Mononuclear cell (primary cell): ENCODE measurements around the gene ZNF211. TPM values are rescaled to one million over a fixed set of nuclear protein-coding genes. Genes with fewer than 3 reads are reported as not detected.
A peak's percentile ranks its signal among the peaks of the same experiment; 100 is the strongest.

ENCODE experiments used
- H3K27me3 ChIP-seq: 2 replicates; pipeline ENCODE4 v1.6.0; 2011; ENCODE audit warnings: low read length, control low read depth; ENCODE audit not compliant: insufficient read depth
- H3K4me1 ChIP-seq: 2 replicates; pipeline ENCODE4 v1.5.1; 2011; ENCODE audit warnings: mild to moderate bottlenecking, low read length, control low read depth; ENCODE audit not compliant: insufficient read depth
- H3K4me3 ChIP-seq: 2 replicates; pipeline ENCODE4 v1.5.1; 2011; ENCODE audit warnings: mild to moderate bottlenecking, low read length, moderate library complexity
- H3K9me3 ChIP-seq: 2 replicates; pipeline ENCODE4 v1.5.1; 2011; ENCODE audit warnings: low read depth, mild to moderate bottlenecking, control low read depth, low read length
- total RNA-seq: library from RNA; depleted of rRNA; stranded (reverse); fragments of >200 nt; gene quantifications from one replicate; pipeline ENCODE4 v1.2.3, GENCODE V29; 2012

ZNF211 gene
- total RNA-seq, result 31.1 TPM

DNA sequence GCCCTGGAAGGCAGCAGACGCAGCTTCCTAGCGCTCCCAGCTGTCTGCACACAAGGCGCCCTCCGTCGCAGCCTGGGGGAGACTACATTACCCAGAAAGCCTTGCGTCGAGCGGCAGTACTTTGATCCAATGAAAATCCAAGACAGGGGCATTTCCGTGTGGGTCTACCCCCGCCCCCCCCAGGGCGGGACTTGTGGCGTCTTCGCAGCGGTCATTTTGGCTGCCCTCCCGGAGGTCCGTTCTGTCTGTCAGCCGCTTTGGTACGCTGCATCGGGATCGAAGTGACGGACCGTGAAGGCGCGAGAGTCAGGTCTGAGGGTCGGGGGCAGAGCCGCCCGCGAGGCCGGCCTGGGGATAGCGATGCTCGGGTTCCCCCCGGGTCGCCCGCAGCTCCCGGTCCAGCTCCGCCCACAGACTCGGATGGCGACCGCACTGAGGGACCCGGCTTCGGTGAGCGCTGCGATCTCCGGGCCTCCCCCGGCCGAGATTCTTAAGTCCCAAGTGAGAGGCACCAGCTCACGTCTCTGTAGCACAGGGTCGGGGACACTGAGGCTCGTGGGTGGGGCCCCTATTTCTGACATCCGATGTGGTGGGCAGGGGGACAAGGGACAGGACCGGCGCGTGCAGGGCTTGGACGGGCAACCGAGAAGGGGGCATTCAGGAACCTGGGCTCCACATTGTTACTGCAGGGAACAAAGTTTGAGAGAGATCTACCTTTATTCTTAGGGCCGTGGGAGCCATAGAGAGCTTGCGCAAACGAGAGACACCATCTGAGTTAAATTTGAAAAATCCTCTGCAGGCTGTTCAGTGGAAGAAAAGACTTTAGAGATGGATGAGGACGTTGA is at the start of gene ZNF211:
Gene ZNF211 (plus strand): TSS at position 182 of the 845 bp plus-strand sequence. CDS start 179 bp downstream, at position 361.
- Histone ChIP-seq H3K4me3 (peak within 1 kb of the TSS; percentile 93), H3K9me3 (peaks cover 38% of the 10 kb centered on the region), H3K27me3 (no peaks in the 10 kb centered on the region), H3K4me1 (peaks cover 20% of the 10 kb centered on the region)

DNA sequence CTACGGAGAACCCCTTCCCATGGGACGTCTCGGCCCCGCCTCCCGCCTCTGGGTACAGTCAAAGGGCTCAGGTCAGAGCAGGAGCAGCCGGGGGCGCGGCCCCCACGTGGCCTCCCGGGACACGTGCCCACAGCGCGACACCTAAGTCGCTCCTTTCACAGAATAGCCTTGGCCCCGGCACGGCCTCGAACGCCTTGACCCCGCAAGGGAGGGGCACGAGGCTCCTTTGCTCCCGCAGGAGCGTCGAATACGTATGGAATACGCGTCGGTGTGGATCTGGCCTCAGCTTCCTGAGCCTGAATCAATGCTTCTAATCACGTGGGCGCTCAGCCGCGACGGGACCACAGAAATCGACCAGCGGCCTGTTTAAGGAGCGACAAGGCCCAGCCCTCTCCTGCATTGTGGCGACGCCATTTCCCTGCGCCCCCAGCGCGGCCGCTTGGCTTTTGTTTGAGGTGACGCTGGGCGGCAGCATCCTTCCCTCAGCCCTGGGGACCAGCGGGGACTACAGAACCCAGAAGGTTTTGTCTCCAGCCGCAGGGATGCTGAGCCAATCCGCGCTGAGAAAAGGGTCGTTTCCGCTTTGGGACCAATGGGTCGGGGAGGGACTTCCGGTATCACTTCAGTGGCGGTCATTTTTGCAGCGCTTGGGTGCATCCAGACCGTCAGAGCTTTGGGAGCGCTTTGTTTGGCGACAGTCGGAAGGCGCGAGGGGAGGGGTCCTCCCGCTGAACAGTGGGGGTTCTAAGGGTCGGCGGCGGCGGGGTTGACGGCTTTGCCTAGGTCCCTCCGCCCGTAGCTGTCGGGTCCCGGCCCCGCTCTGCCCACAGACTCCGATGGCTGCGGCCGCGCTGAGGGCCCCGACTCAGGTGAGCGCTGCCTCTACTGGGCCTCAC is 49.2 kb upstream of the ZNF211 start, which contains the start of gene ZIK1:
Gene ZIK1 (plus strand): TSS at position 625 of the 896 bp plus-strand sequence. CDS start 212 bp downstream, at position 837.
- peak within 1 kb of the TSS; percentile 44 for H3K4me3 ChIP-seq
- H3K4me1 ChIP-seq, result peaks cover 22% of the 10 kb centered on the region
- no peaks in the 10 kb centered on the region for H3K27me3 ChIP-seq
- peaks cover 22% of the 10 kb centered on the region for H3K9me3 ChIP-seq

DNA sequence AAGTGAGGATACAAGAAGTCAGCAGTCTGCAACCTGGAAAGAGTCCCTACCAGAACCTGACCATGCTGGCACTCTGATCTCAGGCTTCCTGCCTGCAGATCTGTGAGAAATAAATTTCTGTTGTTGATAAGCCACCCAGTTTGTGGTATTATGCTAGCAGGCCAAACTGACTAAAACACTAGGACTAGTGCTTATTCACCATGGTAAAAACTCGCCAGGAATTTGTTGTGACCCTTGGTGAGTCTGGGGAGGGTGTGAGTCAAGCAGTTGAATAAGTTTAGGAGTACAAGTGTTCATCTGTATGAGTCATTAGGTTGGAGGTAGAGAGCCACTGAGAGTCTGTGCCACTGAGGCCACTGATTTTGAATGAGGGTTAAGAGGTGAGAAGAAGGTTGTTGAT is 45.4 kb upstream of the ZNF211 start:
- Histone ChIP-seq H3K4me1 (peaks cover 16% of the 10 kb centered on the region), H3K9me3 (peaks cover 60% of the 10 kb centered on the region)

DNA sequence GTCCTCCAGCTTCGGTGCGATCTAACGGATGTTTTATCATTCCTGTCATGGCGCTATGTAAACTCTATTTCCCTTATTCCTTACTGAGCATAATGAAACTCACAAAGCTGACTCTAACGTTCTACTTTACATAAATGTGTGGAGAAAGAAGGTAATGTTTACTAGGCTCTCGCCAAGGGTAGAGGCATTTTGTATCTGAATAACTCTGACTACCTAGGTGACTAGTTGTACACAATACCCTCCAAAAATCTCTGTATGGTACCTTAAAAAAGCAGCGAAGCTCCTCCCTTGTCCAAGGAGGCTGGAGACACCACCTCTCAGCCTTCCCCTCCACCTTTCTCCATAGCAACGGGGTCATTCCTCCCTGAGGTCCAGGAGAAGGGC is 33.6 kb upstream of the ZNF211 start:
- peaks cover 14% of the 10 kb centered on the region for H3K9me3 ChIP-seq
- peaks cover 9% of the 10 kb centered on the region for H3K4me1 ChIP-seq
- H3K4me3 ChIP-seq, result peak overlapping the region; percentile 56
- H3K27me3 ChIP-seq, result no peaks in the 10 kb centered on the region

More for the DNA sequence above, 45.4 kb upstream of the ZNF211 start:
- no peaks in the 10 kb centered on the region for H3K27me3 ChIP-seq
- H3K4me3 ChIP-seq, result no peak overlapping the region

DNA sequence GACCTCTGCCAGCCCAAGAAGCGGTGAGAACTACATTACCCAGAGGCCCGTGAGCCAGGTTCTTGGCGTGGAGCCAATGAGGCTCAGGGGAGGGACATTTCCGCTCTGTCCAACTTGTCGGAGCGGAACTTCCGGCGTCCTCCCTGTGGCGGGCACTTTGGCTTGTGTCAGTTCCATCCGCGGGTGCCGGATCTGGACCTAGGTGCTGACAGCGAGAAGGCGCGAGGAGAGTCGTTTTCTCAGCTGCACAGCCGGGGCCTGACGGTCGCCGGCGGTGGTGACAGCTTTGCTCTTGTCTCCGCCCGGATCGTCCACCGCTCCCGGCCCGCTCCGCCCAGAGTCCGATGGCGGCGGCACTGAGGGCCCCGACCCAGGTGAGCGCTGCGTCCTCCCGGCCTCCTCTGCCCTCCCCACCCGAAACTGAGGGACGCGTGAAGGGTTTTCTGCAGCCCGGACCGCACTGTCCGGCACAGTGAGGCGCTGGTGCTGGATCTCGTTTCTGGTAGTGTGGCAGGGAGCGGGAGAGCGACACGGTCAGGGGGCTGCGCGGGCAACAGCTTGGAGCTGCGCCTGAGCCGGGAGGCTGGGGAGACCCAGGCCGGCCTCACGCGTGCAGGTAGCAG is 33.1 kb upstream of the ZNF211 start, which contains the start of gene ZNF530:
Gene ZNF530 (plus strand): TSS at position 125 of the 623 bp plus-strand sequence. CDS start 4,461 bp downstream, outside the sequence.
- Histone ChIP-seq H3K9me3 (peaks cover 19% of the 10 kb centered on the region), H3K27me3 (no peaks in the 10 kb centered on the region), H3K4me3 (peak within 1 kb of the TSS; percentile 56), H3K4me1 (peaks cover 9% of the 10 kb centered on the region)

DNA sequence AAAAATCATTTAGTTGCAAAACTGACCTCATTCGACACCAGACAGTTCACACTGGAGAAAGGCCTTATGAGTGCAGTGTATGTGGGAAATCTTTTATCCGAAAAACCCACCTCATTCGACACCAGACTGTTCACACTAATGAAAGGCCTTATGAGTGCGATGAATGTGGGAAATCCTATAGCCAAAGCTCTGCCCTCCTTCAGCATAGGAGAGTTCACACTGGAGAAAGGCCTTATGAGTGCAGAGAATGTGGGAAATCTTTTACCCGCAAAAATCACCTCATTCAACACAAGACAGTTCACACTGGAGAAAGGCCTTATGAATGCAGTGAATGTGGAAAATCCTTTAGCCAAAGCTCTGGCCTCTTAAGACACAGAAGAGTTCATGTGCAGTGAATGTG is 26.0 kb upstream of the ZNF211 start:
- Histone ChIP-seq H3K27me3 (no peaks in the 10 kb centered on the region), H3K4me1 (no peaks in the 10 kb centered on the region), H3K9me3 (peaks cover 51% of the 10 kb centered on the region), H3K4me3 (no peak overlapping the region)

DNA sequence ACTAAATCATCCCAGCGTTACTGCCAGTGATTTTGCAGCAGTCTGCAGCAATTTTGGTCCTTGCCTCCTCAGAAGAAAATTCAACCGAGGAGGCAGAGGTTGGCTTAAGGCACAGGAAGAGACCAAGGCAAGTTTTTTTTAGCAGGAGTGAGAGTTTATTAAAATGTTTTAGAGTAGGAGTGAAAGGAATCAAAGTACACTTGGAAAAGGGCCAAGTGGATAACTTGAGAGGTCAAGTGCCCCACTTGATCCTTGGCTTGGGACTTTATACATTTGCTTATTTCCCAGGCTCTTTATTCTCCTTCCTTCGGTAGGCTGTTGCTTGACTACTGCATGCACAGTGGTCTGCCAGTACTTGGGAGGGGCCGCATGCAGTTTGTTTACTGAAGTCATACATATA is 21.9 kb upstream of the ZNF211 start:
- Histone ChIP-seq H3K27me3 (no peaks in the 10 kb centered on the region), H3K4me1 (peaks cover 14% of the 10 kb centered on the region), H3K4me3 (no peak overlapping the region), H3K9me3 (peaks cover 36% of the 10 kb centered on the region)

DNA sequence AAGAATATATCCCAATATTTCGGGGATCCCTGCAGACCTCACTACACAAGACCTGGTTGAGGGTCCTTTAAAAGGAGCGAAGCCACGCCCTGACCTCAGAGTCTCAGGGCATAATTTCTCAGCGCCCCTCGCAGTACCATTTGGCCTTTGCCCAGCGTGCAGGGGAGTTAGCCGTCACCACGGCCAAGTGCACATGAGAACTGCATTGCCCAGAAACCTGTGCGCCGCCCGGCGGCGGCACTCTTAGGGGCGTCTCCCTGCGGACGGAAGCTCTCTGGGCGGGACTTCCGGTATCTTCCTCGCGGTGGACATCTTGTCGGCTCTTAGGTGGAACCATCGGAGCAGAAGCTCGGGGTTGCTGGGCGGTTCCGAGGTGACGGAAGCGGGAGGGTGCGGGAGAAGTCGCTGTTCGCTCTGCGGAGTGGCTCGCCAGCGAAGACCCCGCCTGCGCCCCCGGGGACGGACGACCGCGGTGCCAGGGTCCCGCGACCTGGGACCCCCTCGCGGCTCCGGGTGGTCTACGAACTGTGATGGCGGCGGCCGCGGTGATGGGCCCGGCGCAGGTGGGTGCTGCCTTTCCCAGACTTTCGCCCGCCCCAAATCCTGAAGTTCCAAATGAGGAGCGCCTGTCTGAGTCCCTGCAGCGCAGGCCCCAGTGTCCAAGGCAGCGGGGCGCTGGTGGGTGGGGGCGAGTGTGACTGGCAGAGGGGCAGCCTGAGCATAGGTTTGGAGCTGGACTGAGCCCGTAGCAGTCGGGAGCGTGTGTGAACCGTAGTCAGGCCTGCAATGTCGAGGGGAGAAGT is 18.8 kb upstream of the ZNF211 start, which contains the start of gene ZNF134:
Gene ZNF134 (plus strand): TSS at position 302 of the 803 bp plus-strand sequence. CDS start 5,227 bp downstream, outside the sequence.
- Histone ChIP-seq H3K9me3 (peaks cover 42% of the 10 kb centered on the region), H3K27me3 (no peaks in the 10 kb centered on the region), H3K4me1 (peaks cover 14% of the 10 kb centered on the region), H3K4me3 (peak within 1 kb of the TSS; percentile 83)

DNA sequence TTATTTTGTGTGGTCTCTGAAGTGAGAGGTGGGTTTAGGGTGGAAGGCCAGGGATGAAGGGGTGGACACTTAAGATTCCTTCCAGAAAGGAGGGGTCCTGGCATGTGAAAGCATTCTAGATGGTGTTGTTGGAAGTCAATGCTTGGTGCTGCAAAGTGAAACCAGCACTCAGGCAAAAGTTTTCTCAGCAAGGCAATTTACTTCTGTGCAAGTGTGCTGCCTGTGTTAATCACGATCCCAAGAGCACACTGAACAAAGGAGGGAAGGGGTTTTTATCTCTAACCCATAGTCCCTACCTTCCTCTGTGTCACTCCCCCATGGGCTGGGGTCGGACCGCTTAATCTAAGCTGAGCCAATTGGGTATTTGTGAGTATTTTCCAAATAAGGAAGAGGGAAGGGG is 17.6 kb upstream of the ZNF211 start:
- H3K4me1 ChIP-seq, result peaks cover 14% of the 10 kb centered on the region
- H3K4me3 ChIP-seq, result no peak overlapping the region
- peaks cover 54% of the 10 kb centered on the region for H3K9me3 ChIP-seq
- no peaks in the 10 kb centered on the region for H3K27me3 ChIP-seq

DNA sequence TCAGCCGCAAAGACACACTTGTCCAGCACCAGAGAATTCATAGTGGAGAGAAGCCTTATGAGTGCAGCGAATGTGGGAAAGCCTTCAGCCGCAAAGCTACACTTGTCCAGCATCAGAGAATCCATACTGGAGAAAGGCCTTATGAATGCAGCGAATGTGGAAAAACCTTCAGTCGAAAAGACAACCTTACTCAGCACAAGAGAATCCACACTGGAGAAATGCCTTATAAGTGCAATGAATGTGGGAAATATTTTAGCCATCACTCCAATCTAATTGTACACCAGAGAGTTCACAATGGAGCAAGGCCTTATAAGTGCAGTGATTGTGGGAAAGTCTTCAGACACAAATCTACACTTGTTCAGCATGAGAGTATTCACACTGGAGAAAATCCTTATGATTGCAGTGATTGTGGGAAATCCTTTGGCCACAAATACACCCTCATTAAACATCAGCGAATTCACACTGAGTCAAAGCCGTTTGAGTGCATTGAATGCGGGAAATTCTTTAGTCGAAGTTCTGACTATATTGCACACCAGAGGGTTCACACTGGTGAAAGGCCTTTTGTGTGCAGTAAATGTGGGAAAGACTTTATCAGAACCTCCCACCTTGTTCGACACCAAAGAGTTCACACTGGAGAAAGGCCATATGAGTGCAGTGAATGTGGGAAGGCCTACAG is 12.2 kb upstream of the ZNF211 start:
- peaks cover 100% of the 10 kb centered on the region for H3K9me3 ChIP-seq
- H3K4me1 ChIP-seq, result no peaks in the 10 kb centered on the region
- no peaks in the 10 kb centered on the region for H3K27me3 ChIP-seq
- no peak overlapping the region for H3K4me3 ChIP-seq

DNA sequence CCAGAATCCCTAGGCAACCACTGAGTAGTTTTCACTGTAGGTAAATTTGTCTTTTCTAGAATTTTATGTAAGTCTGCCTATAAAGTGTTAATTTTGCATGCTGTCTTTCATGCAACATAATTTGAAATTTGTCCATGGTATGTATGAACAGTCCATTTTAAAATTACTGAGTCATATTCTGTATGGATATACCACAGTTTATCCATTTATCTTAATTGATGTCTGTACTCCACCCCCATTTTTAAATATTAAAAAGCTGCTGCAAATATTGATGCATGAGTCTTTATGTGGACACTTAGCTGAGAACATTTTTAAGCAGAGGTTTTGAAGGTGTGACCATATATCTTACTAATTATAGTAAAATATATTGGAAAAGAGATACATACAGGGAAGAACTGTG is 9.9 kb upstream of the ZNF211 start:
- Histone ChIP-seq H3K27me3 (no peaks in the 10 kb centered on the region), H3K4me3 (no peak overlapping the region), H3K9me3 (peaks cover 91% of the 10 kb centered on the region), H3K4me1 (no peaks in the 10 kb centered on the region)

DNA sequence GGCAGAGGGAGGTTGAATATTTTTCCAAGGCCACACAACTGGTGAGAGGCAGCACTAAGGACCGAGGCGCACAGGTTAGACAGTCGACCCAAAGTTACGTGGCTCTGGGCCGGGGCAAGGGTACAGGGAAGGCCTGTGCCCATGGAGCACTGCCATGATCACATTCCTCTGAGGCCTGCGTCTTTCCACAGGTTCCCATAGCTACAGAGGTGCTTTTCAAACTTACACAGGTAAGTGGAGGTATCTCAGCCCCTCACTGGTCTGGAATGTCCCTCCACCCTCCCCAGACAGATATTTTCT is 814 bp downstream of the ZNF211 start:
- H3K4me3 ChIP-seq, result peak overlapping the region; percentile 93

DNA sequence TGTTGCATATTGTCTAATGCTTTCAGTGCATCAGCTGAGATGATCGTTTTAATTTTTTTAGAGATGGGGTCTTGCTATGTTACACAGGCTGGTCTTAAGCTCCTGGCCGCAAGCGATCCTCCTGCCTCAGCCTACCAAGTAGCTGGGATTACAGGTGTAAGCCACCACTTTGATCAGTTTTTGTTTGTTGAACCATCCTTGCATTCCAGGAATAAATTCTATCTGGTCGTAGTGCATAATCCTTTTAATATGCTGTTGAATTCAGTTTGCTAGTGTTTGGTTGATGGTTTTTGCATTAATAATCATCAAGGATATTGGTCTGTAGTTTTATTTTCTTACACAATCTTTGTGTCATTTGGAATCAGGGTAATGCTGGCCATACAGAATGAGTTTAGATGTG is 4.4 kb downstream of the ZNF211 start:
- no peak overlapping the region for H3K4me3 ChIP-seq
- H3K9me3 ChIP-seq, result peaks cover 70% of the 10 kb centered on the region
- H3K4me1 ChIP-seq, result peaks cover 20% of the 10 kb centered on the region

More for the DNA sequence above, 814 bp downstream of the ZNF211 start:
- Histone ChIP-seq H3K4me1 (peaks cover 20% of the 10 kb centered on the region), H3K27me3 (no peaks in the 10 kb centered on the region), H3K9me3 (peaks cover 38% of the 10 kb centered on the region)

More for the DNA sequence above, 4.4 kb downstream of the ZNF211 start:
- no peaks in the 10 kb centered on the region for H3K27me3 ChIP-seq
